ENCODE results near the gene B2M.
"Not testable (repeated sequence)": the region's sequence is repeated elsewhere in the genome, so short reads cannot be mapped to it uniquely, and the experiment has no call there.

The B2M gene

DNA sequence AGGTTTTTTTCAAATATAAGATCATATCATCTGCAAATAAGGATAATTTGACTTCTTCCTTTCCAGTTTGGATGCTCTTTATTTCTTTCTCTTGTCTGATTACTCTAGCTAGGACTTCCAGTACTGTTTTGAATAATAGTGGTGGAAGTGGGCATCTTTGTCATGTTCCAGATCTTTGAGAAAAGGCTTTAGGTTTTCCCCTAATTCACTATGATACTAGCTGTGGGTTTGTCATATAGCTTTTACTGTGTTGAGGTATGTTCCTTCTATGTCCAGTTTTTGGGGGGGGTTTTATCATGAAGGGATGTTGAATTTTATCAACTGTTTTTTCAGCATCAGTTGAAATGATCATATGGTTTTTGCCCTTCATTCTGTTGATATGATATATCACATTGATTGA is 10.6 kb upstream of the B2M start:
- DNase-seq = not testable (repeated sequence)

DNA sequence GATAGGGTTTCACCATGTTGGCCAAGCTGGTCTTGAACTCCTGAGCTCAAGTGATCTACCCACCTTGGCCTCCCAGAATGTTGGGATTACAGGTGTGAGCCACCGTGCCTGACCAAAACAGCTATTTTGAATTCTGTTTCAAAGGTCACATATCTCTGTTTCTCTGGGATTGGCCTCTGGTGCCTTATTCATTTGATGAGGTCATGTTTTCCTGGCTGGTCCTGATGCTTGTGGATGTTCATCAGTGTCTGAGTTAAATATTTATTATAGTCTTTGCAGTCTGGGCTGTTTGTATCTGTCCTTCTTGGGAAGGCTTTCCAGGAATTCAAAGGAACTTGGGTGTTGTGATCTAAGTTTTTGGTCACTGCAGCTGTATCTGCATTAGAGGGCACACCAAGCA is 5.3 kb upstream of the B2M start:
- DNase-seq = no peak

DNA sequence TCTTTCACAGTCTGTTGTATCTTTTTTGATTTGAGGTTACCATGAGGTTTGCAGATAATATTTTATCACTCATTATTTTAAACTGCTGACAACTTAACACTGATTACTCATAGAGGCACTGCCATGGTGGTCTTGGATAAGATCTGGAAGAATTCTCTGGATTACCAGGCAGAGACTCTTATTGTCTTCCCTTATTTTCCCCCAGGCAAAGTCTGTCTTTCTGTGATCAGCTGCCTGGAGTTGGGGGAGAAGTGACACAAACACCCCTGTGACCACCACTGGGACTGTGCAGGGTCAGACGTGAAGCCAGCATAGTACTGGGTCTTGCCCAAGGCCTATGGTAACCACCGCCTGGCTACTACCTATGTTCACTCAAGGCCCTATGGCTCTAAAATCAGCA is 4.9 kb upstream of the B2M start:
- DNase-seq = no peak

DNA sequence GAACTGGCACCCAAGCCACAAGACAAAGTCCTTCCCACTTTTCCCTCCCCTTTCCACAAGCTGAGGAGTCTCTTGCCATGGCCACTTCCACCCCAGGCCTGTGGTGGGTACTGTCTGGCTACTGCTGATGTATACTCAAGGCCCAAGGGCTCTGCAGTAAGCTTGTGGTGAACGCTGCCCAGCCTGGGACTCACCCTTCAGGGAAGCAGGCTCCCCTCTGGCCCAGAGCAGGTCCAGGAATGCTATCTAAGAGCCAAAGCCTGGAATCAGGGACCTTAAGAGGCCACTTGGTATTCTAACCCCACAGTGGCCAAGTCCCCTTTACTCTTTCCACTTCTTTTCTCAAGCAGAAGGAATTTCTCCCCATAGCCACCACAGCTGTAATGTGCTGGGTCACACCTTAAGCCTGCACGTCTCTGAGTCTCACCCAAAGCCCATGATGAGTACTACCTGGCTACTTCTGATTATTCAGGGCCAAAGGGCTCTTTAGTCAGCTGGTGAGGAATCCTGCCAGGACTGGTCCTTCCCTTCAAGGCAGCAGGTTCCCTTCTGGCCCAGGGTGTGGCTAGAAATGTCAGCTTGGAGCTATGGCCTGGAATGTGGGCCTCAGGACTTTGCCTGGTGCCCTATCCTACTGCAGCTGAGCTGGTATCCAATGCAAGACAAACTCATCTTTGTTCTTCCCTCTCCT is 4.2 kb upstream of the B2M start:
- DNase-seq = no peak

DNA sequence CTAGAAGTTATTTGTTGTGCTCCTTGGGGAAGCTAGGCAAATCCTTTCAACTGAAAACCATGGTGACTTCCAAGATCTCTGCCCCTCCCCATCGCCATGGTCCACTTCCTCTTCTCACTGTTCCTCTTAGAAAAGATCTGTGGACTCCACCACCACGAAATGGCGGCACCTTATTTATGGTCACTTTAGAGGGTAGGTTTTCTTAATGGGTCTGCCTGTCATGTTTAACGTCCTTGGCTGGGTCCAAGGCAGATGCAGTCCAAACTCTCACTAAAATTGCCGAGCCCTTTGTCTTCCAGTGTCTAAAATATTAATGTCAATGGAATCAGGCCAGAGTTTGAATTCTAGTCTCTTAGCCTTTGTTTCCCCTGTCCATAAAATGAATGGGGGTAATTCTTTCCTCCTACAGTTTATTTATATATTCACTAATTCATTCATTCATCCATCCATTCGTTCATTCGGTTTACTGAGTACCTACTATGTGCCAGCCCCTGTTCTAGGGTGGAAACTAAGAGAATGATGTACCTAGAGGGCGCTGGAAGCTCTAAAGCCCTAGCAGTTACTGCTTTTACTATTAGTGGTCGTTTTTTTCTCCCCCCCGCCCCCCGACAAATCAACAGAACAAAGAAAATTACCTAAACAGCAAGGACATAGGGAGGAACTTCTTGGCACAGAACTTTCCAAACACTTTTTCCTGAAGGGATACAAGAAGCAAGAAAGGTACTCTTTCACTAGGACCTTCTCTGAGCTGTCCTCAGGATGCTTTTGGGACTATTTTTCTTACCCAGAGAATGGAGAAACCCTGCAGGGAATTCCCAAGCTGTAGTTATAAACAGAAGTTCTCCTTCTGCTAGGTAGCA is 851 bp upstream of the B2M start:
- DNase-seq = peak; percentile 73 to 74

DNA sequence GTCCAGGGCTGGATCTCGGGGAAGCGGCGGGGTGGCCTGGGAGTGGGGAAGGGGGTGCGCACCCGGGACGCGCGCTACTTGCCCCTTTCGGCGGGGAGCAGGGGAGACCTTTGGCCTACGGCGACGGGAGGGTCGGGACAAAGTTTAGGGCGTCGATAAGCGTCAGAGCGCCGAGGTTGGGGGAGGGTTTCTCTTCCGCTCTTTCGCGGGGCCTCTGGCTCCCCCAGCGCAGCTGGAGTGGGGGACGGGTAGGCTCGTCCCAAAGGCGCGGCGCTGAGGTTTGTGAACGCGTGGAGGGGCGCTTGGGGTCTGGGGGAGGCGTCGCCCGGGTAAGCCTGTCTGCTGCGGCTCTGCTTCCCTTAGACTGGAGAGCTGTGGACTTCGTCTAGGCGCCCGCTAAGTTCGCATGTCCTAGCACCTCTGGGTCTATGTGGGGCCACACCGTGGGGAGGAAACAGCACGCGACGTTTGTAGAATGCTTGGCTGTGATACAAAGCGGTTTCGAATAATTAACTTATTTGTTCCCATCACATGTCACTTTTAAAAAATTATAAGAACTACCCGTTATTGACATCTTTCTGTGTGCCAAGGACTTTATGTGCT is 527 bp downstream of the B2M start:
- peak; percentile 68 to 73 for DNase-seq

DNA sequence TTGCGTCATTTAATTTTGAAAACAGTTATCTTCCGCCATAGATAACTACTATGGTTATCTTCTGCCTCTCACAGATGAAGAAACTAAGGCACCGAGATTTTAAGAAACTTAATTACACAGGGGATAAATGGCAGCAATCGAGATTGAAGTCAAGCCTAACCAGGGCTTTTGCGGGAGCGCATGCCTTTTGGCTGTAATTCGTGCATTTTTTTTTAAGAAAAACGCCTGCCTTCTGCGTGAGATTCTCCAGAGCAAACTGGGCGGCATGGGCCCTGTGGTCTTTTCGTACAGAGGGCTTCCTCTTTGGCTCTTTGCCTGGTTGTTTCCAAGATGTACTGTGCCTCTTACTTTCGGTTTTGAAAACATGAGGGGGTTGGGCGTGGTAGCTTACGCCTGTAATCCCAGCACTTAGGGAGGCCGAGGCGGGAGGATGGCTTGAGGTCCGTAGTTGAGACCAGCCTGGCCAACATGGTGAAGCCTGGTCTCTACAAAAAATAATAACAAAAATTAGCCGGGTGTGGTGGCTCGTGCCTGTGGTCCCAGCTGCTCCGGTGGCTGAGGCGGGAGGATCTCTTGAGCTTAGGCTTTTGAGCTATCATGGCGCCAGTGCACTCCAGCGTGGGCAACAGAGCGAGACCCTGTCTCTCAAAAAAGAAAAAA is 1.2 kb downstream of the B2M start:
- DNase-seq = peak; percentile 75 to 83

DNA sequence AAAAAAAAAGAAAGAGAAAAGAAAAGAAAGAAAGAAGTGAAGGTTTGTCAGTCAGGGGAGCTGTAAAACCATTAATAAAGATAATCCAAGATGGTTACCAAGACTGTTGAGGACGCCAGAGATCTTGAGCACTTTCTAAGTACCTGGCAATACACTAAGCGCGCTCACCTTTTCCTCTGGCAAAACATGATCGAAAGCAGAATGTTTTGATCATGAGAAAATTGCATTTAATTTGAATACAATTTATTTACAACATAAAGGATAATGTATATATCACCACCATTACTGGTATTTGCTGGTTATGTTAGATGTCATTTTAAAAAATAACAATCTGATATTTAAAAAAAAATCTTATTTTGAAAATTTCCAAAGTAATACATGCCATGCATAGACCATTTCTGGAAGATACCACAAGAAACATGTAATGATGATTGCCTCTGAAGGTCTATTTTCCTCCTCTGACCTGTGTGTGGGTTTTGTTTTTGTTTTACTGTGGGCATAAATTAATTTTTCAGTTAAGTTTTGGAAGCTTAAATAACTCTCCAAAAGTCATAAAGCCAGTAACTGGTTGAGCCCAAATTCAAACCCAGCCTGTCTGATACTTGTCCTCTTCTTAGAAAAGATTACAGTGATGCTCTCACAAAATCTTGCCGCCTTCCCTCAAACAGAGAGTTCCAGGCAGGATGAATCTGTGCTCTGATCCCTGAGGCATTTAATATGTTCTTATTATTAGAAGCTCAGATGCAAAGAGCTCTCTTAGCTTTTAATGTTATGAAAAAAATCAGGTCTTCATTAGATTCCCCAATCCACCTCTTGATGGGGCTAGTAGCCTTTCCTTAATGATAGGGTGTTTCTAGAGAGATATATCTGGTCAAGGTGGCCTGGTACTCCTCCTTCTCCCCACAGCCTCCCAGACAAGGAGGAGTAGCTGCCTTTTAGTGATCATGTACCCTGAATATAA is 2.0 kb downstream of the B2M start:
- DNase-seq = peak in 1 of 2 donors; percentile 62

DNA sequence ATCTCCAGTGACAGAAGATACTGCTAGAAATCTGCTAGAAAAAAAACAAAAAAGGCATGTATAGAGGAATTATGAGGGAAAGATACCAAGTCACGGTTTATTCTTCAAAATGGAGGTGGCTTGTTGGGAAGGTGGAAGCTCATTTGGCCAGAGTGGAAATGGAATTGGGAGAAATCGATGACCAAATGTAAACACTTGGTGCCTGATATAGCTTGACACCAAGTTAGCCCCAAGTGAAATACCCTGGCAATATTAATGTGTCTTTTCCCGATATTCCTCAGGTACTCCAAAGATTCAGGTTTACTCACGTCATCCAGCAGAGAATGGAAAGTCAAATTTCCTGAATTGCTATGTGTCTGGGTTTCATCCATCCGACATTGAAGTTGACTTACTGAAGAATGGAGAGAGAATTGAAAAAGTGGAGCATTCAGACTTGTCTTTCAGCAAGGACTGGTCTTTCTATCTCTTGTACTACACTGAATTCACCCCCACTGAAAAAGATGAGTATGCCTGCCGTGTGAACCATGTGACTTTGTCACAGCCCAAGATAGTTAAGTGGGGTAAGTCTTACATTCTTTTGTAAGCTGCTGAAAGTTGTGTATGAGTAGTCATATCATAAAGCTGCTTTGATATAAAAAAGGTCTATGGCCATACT is 4.0 kb downstream of the B2M start:
- peak in 1 of 2 donors; percentile 51 for DNase-seq

DNA sequence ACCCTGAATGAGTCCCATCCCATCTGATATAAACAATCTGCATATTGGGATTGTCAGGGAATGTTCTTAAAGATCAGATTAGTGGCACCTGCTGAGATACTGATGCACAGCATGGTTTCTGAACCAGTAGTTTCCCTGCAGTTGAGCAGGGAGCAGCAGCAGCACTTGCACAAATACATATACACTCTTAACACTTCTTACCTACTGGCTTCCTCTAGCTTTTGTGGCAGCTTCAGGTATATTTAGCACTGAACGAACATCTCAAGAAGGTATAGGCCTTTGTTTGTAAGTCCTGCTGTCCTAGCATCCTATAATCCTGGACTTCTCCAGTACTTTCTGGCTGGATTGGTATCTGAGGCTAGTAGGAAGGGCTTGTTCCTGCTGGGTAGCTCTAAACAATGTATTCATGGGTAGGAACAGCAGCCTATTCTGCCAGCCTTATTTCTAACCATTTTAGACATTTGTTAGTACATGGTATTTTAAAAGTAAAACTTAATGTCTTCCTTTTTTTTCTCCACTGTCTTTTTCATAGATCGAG is 4.5 kb downstream of the B2M start:
- DNase-seq = no peak

DNA sequence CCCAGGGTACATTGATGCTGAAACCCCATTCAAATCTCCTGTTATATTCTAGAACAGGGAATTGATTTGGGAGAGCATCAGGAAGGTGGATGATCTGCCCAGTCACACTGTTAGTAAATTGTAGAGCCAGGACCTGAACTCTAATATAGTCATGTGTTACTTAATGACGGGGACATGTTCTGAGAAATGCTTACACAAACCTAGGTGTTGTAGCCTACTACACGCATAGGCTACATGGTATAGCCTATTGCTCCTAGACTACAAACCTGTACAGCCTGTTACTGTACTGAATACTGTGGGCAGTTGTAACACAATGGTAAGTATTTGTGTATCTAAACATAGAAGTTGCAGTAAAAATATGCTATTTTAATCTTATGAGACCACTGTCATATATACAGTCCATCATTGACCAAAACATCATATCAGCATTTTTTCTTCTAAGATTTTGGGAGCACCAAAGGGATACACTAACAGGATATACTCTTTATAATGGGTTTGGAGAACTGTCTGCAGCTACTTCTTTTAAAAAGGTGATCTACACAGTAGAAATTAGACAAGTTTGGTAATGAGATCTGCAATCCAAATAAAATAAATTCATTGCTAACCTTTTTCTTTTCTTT is 5.8 kb downstream of the B2M start:
- DNase-seq = no peak

DNA sequence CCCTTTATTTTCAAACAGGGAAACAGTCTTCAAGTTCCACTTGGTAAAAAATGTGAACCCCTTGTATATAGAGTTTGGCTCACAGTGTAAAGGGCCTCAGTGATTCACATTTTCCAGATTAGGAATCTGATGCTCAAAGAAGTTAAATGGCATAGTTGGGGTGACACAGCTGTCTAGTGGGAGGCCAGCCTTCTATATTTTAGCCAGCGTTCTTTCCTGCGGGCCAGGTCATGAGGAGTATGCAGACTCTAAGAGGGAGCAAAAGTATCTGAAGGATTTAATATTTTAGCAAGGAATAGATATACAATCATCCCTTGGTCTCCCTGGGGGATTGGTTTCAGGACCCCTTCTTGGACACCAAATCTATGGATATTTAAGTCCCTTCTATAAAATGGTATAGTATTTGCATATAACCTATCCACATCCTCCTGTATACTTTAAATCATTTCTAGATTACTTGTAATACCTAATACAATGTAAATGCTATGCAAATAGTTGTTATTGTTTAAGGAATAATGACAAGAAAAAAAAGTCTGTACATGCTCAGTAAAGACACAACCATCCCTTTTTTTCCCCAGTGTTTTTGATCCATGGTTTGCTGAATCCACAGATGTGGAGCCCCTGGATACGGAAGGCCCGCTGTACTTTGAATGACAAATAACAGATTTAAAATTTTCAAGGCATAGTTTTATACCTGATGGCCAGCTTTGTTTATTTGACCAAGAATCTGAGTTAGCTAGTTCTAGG is 7.0 kb downstream of the B2M start:
- no peak for DNase-seq

DNA sequence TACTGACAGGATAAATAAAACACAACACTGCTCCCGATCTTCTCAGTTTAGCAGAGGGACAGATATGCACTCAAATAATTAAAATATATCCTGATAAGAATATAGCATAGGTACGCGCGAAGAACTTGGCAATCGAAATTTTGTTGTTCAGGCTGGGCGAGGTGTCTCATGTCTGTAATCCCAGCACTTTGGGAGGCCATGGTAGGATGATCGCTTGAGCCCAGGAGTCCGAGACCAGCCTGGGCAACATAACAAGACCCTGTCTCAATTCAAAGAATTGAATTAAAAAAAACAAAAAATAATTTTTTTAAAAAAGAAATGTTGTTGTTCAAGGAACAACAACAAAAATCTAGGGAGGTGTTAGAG is 7.6 kb downstream of the B2M start:
- DNase-seq = peak in 1 of 2 donors; percentile 32

DNA sequence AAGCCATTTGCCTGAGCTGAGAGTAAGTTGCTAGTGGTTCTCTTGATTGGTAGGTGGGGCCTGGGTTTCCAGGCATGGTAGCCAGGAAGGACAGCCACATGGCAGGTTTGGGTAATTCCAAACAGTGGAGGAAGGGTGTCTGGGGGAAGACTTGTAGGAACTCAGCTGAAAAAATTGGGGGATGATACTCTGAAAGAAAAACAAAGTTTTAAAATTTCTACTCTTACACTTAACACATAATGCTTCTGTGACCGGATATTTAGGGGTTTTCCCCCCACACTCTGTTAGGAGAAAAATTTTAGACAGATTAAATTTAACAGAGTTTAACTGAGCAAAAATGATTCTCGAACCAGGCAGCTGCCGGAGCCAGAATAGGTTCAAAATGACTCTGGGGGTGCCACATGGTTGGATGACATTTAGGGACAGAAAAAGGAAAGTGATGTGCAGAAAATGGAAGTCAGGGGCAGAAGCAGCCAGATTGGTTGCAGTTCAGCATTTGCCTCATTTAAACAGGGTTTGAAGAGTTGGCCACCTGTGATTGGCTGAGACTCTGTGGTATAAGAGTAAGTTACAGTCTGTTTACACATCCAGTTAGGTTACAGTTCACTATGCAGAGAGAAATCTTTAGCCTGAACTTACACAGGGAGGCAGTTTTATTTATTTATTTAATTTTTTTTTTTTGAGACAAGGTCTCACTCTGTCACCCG is 8.1 kb downstream of the B2M start:
- DNase-seq = peak; percentile 76 to 81

DNA sequence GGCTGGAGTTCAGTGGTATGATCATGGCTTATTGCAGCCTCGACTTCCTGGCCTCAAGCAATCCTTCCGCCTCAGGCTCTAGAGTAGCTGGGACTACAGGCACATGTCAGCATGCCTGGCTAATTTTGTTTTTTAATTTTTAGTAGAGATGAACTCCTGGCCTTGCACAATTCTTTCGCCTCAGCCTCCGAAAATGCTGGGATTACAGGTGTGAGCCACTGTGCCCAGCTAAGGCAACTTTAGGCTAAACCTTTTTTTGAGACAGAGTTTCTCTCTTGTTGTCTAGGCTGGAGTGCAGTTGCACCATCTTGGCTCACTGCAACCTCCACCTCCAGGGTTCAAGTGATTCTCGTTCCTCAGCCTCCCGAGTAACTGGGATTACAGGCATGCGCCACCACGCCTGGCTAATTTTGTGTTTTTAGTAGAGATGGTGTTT is 8.7 kb downstream of the B2M start:
- DNase-seq = peak in 1 of 2 donors; percentile 28

DNA sequence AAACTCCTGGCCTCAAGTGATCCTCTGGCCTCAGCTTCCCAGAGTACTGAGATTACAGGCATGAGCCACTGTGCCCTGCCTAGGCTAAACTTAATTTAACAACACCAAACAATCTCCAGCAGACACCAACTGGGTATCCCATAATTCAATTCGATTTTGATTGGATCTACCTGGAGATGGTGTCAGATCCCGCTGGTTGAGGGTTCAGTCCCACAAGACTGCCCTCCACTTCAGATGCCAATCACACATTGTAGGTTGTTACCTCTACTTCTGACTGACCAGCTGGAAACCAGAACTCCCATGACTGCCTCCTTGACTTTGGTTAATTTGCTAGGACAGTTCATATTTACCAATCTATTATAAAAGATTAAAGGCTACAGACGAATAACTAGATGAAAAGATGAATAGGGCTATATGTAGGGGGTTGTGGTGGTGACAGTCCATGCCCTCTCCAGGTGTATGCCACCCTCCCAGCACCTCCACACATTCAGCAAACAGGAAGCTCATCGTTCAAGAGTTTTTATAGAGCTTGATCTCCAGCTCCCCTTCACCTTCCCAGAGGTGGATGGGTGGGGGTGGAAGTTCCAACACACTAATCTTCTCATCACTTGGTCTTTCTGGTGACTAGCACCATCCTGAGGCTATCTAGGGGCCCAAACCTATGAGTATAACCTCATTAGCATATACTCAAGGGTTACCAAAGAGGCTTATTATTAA is 9.3 kb downstream of the B2M start:
- peak; percentile 40 to 65 for DNase-seq

DNA sequence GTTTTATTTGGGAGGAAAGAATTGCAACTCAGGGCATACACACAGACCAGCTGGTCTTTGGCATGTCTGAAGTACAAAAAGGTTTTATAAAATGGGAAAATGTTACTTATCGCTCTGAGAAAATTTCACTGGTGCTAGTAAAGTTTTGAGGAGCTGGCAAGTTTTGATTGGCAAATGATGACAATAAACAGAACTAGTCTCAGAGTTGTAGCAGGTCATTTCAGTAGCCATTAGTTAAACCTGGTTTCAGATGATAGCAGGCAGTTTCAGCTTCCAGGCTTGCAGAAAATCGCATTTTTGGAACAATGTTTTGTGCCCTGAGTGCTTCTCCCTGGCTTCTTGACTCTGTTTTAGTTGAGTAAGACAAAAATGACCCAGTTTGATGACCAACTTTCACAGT is 10.7 kb downstream of the B2M start:
- DNase-seq = no peak

DNA sequence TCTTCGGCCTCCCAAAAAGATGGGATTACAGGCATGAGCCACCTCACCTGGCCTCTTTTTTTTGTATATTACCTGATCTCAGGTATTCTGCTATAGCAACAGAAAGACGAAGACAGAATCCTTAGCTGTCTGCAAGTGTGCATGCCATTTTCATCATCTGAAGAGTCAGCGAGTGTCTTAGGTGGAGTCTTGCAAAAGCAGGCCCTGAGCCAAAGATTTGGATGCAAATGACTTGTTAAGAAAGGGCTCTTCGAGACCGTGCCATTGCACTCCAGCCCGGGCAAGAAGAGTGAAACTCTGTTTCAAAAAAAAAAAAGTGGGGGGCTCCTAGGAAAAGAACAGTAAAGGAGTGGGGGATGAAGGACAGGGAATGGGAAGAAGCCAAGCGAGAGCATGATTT is 14.8 kb downstream of the B2M start:
- no peak for DNase-seq

Measured in CD4-positive, alpha-beta T cell treated with Interleukin-1 beta for 1 hour (primary cell).